Lung (tissue), 12 donors: ENCODE measurements around the gene FKBP14. TPM values are rescaled to one million over a fixed set of nuclear protein-coding genes. Genes with fewer than 3 reads are reported as not detected.

Experiments
- ATAC-seq: fragments of 200-7000 bp; cut with Tn5 transposase; one replicate; pipeline ENCODE4 v1.9.1; 2020; ENCODE audit warnings: moderate number of reproducible peaks; ENCODE audit not compliant: insufficient read depth, low FRiP score
- DNase-seq, 3 donors: peaks; one replicate each; pipeline ENCODE4 v3.0.0-alpha.2; 2013 to 2017
- H3K27ac ChIP-seq, 2 donors: one replicate each; pipeline ENCODE4 v1.5.1; 2013; ENCODE audit warnings: mild to moderate bottlenecking in 2 of 2, moderate library complexity in 2 of 2, control low read depth in 1 of 2, inconsistent platforms in 1 of 2, low read depth in 1 of 2, low read length in 1 of 2
- H3K27me3 ChIP-seq, 3 donors: one replicate each; pipeline ENCODE4 v1.5.1; 2013; ENCODE audit warnings: low read length in 2 of 3; ENCODE audit not compliant: control insufficient read depth in 3 of 3, insufficient read depth in 3 of 3
- H3K36me3 ChIP-seq, 4 donors: one replicate each; pipeline ENCODE4 v1.5.1; 2013; ENCODE audit warnings: low read length in 4 of 4, mild to moderate bottlenecking in 1 of 4, moderate library complexity in 1 of 4; ENCODE audit not compliant: control insufficient read depth in 4 of 4, insufficient read depth in 4 of 4
- H3K4me1 ChIP-seq, 5 donors: one replicate each; pipeline ENCODE4 v1.5.1; 2013; ENCODE audit warnings: low read length in 5 of 5, mild to moderate bottlenecking in 2 of 5, moderate library complexity in 1 of 5; ENCODE audit not compliant: control insufficient read depth in 5 of 5, insufficient read depth in 5 of 5
- H3K4me3 ChIP-seq: one replicate; pipeline ENCODE4 v1.5.1; 2013; ENCODE audit warnings: mild to moderate bottlenecking, control low read depth, moderate library complexity
- H3K9ac ChIP-seq, 2 donors: one replicate each; pipeline ENCODE4 v1.5.1; 2013; ENCODE audit warnings: low read length in 2 of 2, control low read depth in 1 of 2; ENCODE audit not compliant: insufficient read depth in 1 of 2
- H3K9me3 ChIP-seq, 4 donors: one replicate each; pipeline ENCODE4 v1.5.1; 2013; ENCODE audit warnings: low read length in 3 of 4, mild to moderate bottlenecking in 1 of 4, moderate library complexity in 1 of 4; ENCODE audit not compliant: control insufficient read depth in 4 of 4, insufficient read depth in 3 of 4
- CTCF ChIP-seq: IDR thresholded peaks from 2 replicates; pipeline ENCODE4 v1.5.1; 2012; ENCODE audit warnings: mild to moderate bottlenecking; ENCODE audit errors: control extremely low read depth, extremely low read depth
- WGBS, 2 donors: extraction: QIAGEN DNeasy Blood & Tissue Kit; methylation state at CpG; one replicate each; pipeline ENCODE4 v1.1.7; 2013; 5-methylcytosine and 5-hydroxymethylcytosine counted together
- polyA plus RNA-seq, 2 donors: library from polyadenylated mRNA; stranded (reverse); fragments of 200-250 nt; gene quantifications; one replicate each; pipeline ENCODE4 v1.2.1, GENCODE V29; 2013
- total RNA-seq, 2 donors: library from RNA; depleted of rRNA in 1 of 2; stranded (reverse); fragments of >200 nt in 1 of 2; gene quantifications; one replicate each; pipeline ENCODE4 v1.2.1, GENCODE V29; 2014 to 2021
- donor health status: control.
- donor health status: control.
- donor health status: Bipolar disorder and iron deficiency.
- donor health status: healthy.
- donor health status: DM: yes; HTN: yes; CAD: no.

The FKBP14 gene
- total and polyA plus RNA-seq, 4 donors = 2.6 to 21.5 (median 11.9) TPM

GRCh38 chr7:29990931-29991330 is 35.6 kb downstream of the FKBP14 start:
- Histone ChIP-seq H3K4me3 (no peak overlapping the region), H3K9ac (no peak overlapping the region), H3K9me3 (peaks cover 0 to 7% (median 3%) of the 10 kb centered on the region in 4 donors), H3K4me1 (peaks cover 0 to 11% (median 6%) of the 10 kb centered on the region in 5 donors), H3K36me3 (no peaks in the 10 kb centered on the region), H3K27me3 (no peaks in the 10 kb centered on the region), H3K27ac (no peak overlapping the region)
- no peak for DNase-seq
- no peak for ATAC-seq
- 77 to 85% methylated on average over 4 of the region's 4 CpGs for WGBS, 2 donors
- TF ChIP-seq CTCF = no peak

GRCh38 chr7:29989257-29989995 is 37.1 kb downstream of the FKBP14 start, which contains the start of gene SCRN1:
Gene SCRN1 (minus strand): TSS chr7:29989801. CDS start chr7:29969067, 20,734 bp downstream.
- Histone ChIP-seq H3K4me1 (peaks cover 0 to 11% (median 6%) of the 10 kb centered on the region in 5 donors), H3K9me3 (peaks cover 0 to 6% (median 2%) of the 10 kb centered on the region in 4 donors), H3K36me3 (no peaks in the 10 kb centered on the region), H3K27me3 (no peaks in the 10 kb centered on the region), H3K9ac (peak within 1 kb of the TSS; percentile 28 to 61), H3K27ac (peak within 1 kb of the TSS; percentile 11 to 78), H3K4me3 (peak within 1 kb of the TSS; percentile 71)
- peak; percentile 62 to 77 (median 74) for DNase-seq
- no peak for TF ChIP-seq CTCF
- ATAC-seq = peak; percentile 33
- 0% methylated on average over 33 to 79 of the region's 79 CpGs for WGBS, 2 donors

GRCh38 chr7:29988424-29989256 is 37.9 kb downstream of the FKBP14 start:
- H3K9me3 ChIP-seq = peaks cover 0 to 6% (median 2%) of the 10 kb centered on the region in 4 donors
- peak overlapping the region; percentile 61 to 78 for H3K27ac ChIP-seq
- no peak for TF ChIP-seq CTCF
- 6 to 8% methylated on average over 71 to 75 of the region's 75 CpGs for WGBS, 2 donors
- ATAC-seq (peak; percentile 58), DNase-seq (peak; percentile 62 to 71 (median 70))
- H3K4me1 ChIP-seq = peaks cover 0 to 11% (median 6%) of the 10 kb centered on the region in 5 donors
- H3K36me3 ChIP-seq = no peaks in the 10 kb centered on the region
- H3K4me3 ChIP-seq = peak overlapping the region; percentile 71
- no peaks in the 10 kb centered on the region for H3K27me3 ChIP-seq
- peak overlapping the region; percentile 28 to 61 for H3K9ac ChIP-seq
